Heart right ventricle (tissue), 16 donors: ENCODE data around the gene EFNB1. TPM values are rescaled to one million over a fixed set of nuclear protein-coding genes. Genes with fewer than 3 reads are reported as not detected.

ENCODE experiments used
- ATAC-seq, 8 donors: fragments of 200-7000 bp; cut with Tn5 transposase; one replicate each; pipeline ENCODE4 v1.9.1; 2020; ENCODE audit warnings: mild to moderate bottlenecking in 8 of 8, moderate library complexity in 8 of 8, moderate number of reproducible peaks in 1 of 8
- DNase-seq, 2 donors: peaks; one replicate each; pipeline ENCODE4 v3.0.0-alpha.2; 2020
- H3K27ac ChIP-seq, 10 donors: fragments of 200-600 bp; sonication (generic) in 2 of 10; one replicate each; pipeline versions ENCODE4 v1.5.0 to v1.8.0; 2020 to 2022; ENCODE audit warnings: mild to moderate bottlenecking in 3 of 10
- H3K27me3 ChIP-seq, 7 donors: fragments of 200-600 bp; one replicate each; pipeline ENCODE4 v1.8.0; 2021 to 2022; ENCODE audit warnings: mild to moderate bottlenecking in 2 of 7
- H3K36me3 ChIP-seq, 9 donors: fragments of 200-600 bp; sonication (generic) in 1 of 9; one replicate each; pipeline versions ENCODE4 v1.5.0 to v1.8.0; 2020 to 2022; ENCODE audit warnings: mild to moderate bottlenecking in 2 of 9
- H3K4me1 ChIP-seq, 9 donors: fragments of 200-600 bp; sonication (generic) in 1 of 9; one replicate each; pipeline versions ENCODE4 v1.5.0 to v1.8.0; 2020 to 2022; ENCODE audit warnings: mild to moderate bottlenecking in 4 of 9
- H3K4me3 ChIP-seq, 10 donors: fragments of 200-600 bp; sonication (generic) in 2 of 10; one replicate each; pipeline versions ENCODE4 v1.5.0 to v1.8.0; 2020 to 2022; ENCODE audit warnings: mild to moderate bottlenecking in 7 of 10, moderate library complexity in 2 of 10
- H3K9me3 ChIP-seq, 11 donors: fragments of 200-600 bp in 10 of 11; sonication (generic) in 2 of 11; one replicate each; pipeline versions ENCODE4 v1.5.0 to v1.8.0; 2013 to 2022; ENCODE audit warnings: mild to moderate bottlenecking in 2 of 11, control low read depth in 1 of 11, moderate library complexity in 1 of 11
- WGBS, 2 donors: extraction: QIAGEN DNeasy Blood & Tissue Kit; methylation state at CpG; one replicate each; pipeline ENCODE4 v1.1.7; 2013; ENCODE audit warnings: inconsistent platforms in 1 of 2; 5-methylcytosine and 5-hydroxymethylcytosine counted together
- intact Hi-C, 10 donors: fragments of 100-400 bp; cut with DNase I; formaldehyde crosslinking; loops; one replicate each; pipeline versions ENCODE4 v1.11.1 to v1.14.2; 2022
- polyA plus RNA-seq, 2 donors: library from polyadenylated mRNA; stranded (reverse); fragments of 200-250 nt; gene quantifications; one replicate each; pipeline ENCODE4 v1.2.3, GENCODE V29; 2013
- total RNA-seq, 10 donors: library from RNA; stranded (reverse); fragmentation: NEBNext Ultra II Directional in 3 of 10; extraction: Animal tissue kit (Norgen Biotek cat#: 25700) in 3 of 10; gene quantifications; one replicate each; pipeline versions ENCODE4 v1.2.1 to v1.2.4, GENCODE V29; 2021 to 2023
- TF ChIP-seq, protein P1 (sequence below), 9 donors: fragments of 200-600 bp; sonication (generic) in 2 of 9; IDR thresholded peaks; one replicate each; pipeline versions ENCODE4 v1.5.0 to v1.8.0; 2021 to 2022; ENCODE audit warnings: antibody characterized with exemption in 9 of 9, mild to moderate bottlenecking in 5 of 9, moderate library complexity in 1 of 9
- donor health status: Arrhythmogenic right ventricular cardiomyopathy.
- donor health status: ischemic (EF 13 %, LVEDD 7.1; RV severe dilation, severe dysfunction).
- donor health status: healthy with polysubstance abuse.
- donor health status: DM: no; HTN: yes; CAD: no.
- donor health status: DM: no; HTN: no; CAD: no.
- donor health status: ischemic (EF 25% LVEDD 6.9; RV normal size, moderate dysfunction).
- donor health status: ischemic (EF 25% LVEDD 5.7; RV mildly dilated, moderate dysfunction).
- donor health status: healthy.
- donor health status: DM: yes; HTN: yes; CAD: no.
- donor health status: Ischemic cardiomyopathy.
- donor health status: ischemic (EF 35%, LVEDD 5.7; RV mildly dilated, moderate dysfunction).
- donor health status: nonischemic (EF 11% LVEDD 7.7; RV severe dilation, severe dysfunction).
- donor health status: DM: yes; HTN: yes; CAD: no.
- donor health status: PGD.
- donor health status: ischemic (EF 29% LVEDD 5.4; RV normal size, mild dysfunction).
- donor health status: nonischemic (EF 23%, LVEDD 6.1; RV moderate dilation, normal function).

Gene EFNB1
- total and polyA plus RNA-seq, 12 donors = 10.8 to 45.1 (median 19.2) TPM

GRCh38 chrX:68807818-68808217, 21.0 kb upstream of the EFNB1 start:
- TF ChIP-seq, protein P1, sequence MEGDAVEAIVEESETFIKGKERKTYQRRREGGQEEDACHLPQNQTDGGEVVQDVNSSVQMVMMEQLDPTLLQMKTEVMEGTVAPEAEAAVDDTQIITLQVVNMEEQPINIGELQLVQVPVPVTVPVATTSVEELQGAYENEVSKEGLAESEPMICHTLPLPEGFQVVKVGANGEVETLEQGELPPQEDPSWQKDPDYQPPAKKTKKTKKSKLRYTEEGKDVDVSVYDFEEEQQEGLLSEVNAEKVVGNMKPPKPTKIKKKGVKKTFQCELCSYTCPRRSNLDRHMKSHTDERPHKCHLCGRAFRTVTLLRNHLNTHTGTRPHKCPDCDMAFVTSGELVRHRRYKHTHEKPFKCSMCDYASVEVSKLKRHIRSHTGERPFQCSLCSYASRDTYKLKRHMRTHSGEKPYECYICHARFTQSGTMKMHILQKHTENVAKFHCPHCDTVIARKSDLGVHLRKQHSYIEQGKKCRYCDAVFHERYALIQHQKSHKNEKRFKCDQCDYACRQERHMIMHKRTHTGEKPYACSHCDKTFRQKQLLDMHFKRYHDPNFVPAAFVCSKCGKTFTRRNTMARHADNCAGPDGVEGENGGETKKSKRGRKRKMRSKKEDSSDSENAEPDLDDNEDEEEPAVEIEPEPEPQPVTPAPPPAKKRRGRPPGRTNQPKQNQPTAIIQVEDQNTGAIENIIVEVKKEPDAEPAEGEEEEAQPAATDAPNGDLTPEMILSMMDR (IDR thresholded peaks at IDR 0.05) = peak; percentile 27 to 64 (median 51)
- intact Hi-C loops = loop anchor here in 9 of 10 donors (1.0 to 10.0 kb wide), 10 partner anchors 75 to 613 kb away; no protein-coding TSS in a partner anchor
- H3K27me3 ChIP-seq = peaks cover 0 to 49% (median 0%) of the 10 kb centered on the region in 7 donors
- no peaks in the 10 kb centered on the region for H3K9me3 ChIP-seq
- WGBS, 2 donors = 25 to 28% methylated on average over 3 of the region's 3 CpGs
- no peak overlapping the region for H3K27ac ChIP-seq
- peak; percentile 35 to 81 (median 64) for ATAC-seq
- peaks cover 0 to 3% (median 0%) of the 10 kb centered on the region in 9 donors for H3K4me1 ChIP-seq
- DNase-seq = no peak
- no peak overlapping the region for H3K4me3 ChIP-seq
- H3K36me3 ChIP-seq = no peaks in the 10 kb centered on the region

DNA sequence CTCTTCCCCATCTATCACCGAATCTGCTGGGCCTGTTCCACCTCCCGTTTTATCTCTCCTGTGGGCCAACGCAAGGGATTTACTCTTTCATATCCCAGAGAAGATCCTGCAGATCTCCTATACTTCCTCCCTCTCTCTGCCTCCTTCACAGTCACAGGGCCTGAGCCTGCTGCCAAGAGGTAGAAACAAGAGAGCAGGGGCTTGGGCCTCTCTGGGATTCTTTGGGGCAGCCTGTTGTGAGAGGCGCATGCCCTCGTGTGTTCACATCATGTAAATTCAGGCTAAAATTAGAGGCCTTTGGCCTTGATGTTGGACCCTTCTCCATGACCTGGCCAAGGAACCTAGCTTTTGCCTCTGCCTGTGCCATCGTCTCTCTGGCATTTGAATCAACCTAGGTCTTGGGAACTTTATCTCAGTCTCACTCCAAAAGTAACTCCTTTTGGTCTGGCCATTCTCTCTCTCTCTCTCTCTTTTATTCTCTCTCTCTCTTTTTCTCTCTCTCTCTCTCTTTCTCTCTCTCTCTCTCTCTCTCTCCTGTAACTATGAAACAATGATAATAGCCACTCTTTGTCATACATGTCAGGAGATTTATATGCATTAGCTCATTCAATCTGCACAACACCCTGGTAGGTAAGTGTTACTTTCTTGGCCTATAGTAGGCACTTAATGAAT, 20.0 kb upstream of the EFNB1 start:
- DNase-seq (peak; percentile 21 to 25), ATAC-seq (peak; percentile 49 to 88 (median 82))
- Histone ChIP-seq H3K27me3 (peaks cover 0 to 52% (median 0%) of the 10 kb centered on the region in 7 donors), H3K9me3 (peaks cover 0 to 4% (median 0%) of the 10 kb centered on the region in 11 donors), H3K27ac (no peak overlapping the region), H3K36me3 (no peaks in the 10 kb centered on the region), H3K4me1 (peaks cover 0 to 3% (median 0%) of the 10 kb centered on the region in 9 donors), H3K4me3 (no peak overlapping the region)
- 20 to 40% methylated on average over 6 of the region's 6 CpGs for WGBS, 2 donors
- intact Hi-C loops = loop anchor here in 9 of 10 donors (1.0 to 10.0 kb wide), 9 partner anchors 76 to 614 kb away; no protein-coding TSS in a partner anchor
- TF ChIP-seq, protein P1 (IDR thresholded peaks at IDR 0.05) = peak in 8 of 9 donors; percentile 12 to 54 (median 40)

- H3K36me3 ChIP-seq = no peaks in the 10 kb centered on the region
- ATAC-seq = no peak
- peaks cover 0 to 50% (median 0%) of the 10 kb centered on the region in 7 donors for H3K27me3 ChIP-seq
- no peak overlapping the region for H3K27ac ChIP-seq
- DNase-seq = no peak
- TF ChIP-seq, protein P1 (IDR thresholded peaks at IDR 0.05) = no peak
- WGBS, 2 donors = 82 to 85% methylated on average over 6 of the region's 6 CpGs
- H3K4me1 ChIP-seq = peaks cover 0 to 8% (median 0%) of the 10 kb centered on the region in 9 donors
- H3K9me3 ChIP-seq = no peaks in the 10 kb centered on the region
- H3K4me3 ChIP-seq = no peak overlapping the region
- intact Hi-C loops = loop anchor here in 8 of 10 donors (5.0 to 10.0 kb wide), 9 partner anchors 174 to 572 kb away; no protein-coding TSS in a partner anchor
Observed at GRCh38 chrX:68820476-68821110, 8.2 kb upstream of the EFNB1 start.

DNA sequence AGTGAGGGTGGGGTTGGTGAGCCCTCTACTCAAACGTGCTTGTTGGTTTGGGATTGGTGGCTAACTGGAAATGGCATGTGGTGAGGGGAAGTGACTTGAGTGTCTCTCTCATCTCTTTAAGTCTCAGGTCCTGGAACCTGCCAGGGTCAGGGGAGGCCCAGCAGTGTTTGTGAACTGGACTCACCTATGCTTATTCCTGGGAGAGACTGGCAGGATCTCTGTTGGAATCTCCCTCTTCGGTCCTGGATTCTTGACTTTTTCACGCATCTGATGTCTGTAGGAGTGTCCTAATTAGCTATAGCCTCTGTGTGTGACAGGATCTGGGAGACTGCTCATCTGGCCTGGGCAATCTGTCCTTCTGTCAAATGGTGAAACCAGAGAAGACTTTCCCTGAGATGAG, 7.2 kb upstream of the EFNB1 start:
- H3K27me3 ChIP-seq = peaks cover 0 to 52% (median 0%) of the 10 kb centered on the region in 7 donors
- H3K36me3 ChIP-seq = no peaks in the 10 kb centered on the region
- intact Hi-C loops = loop anchor here in 9 of 10 donors (2.0 to 10.0 kb wide), 10 partner anchors 173 to 571 kb away; no protein-coding TSS in a partner anchor
- H3K9me3 ChIP-seq = no peaks in the 10 kb centered on the region
- no peak for ATAC-seq
- H3K27ac ChIP-seq = no peak overlapping the region
- TF ChIP-seq, protein P1 (IDR thresholded peaks at IDR 0.05) = no peak
- WGBS, 2 donors = 66 to 80% methylated on average over 3 of the region's 3 CpGs
- no peak for DNase-seq
- H3K4me3 ChIP-seq = no peak overlapping the region
- peaks cover 0 to 8% (median 0%) of the 10 kb centered on the region in 9 donors for H3K4me1 ChIP-seq
